HG02588 (cell line): ENCODE data around the gene QSOX1.
A peak's percentile ranks its signal among the peaks of the same experiment; 100 is the strongest.

Experiments used
- ATAC-seq: cut with Tn5 transposase; IDR thresholded peaks from one replicate; pipeline ENCODE4 v1.9.1; 2021; ENCODE audit warnings: mild to moderate bottlenecking, moderate library complexity; ENCODE audit not compliant: unreplicated experiment

The QSOX1 gene

DNA sequence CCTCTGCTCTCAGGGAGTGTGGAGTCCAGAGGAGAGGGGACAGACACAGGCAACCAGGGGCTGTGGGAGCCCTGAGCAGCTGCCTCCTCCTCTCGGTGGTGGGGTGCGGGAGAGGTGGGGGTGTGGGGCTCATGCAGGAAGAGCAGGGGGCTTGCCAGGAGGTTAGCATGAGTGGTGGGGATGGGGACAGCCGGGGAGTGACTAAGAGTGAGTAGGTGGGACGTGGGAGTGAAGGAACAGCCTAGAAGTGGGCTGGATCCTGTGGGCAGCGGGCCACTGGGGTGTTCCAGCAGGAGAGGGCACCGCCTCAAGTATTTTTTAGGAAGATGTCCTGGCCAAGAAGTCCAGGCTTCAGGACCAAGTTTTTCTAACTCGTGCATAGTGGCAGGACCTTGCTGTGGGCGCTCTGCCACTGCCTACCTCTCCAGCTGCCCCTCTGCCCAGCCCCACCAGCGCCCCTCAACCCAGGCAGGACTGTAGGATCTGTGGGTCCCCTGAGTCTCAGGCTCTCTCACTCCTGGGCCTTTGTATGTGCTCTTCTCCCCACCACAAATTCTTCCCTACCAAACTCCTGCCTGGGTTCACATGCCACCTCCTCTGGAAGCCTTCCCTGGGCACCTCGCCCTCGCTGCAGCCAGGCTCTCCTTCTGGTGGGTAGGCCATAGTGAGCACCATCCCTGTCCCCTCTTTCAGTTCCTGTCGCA lies 56.6 kb downstream of the QSOX1 start:
- ATAC-seq = no peak

DNA sequence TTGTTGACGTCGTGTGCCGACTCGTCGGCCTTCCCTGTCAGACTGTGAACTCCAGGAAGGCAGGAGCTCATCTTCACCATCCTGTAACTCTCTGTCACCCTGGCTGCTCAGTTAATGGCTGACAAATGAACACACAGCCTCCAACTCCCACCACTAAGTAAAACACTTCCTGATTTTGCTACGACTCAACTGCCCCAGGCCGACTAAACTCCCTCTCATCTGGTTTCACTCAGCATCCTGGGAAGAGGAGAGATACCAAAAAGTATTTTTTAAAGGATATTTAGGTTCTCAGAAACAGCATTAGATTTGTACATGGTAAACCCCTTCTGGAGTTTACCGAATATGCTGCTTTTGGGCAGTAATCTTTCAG lies 57.2 kb downstream of the QSOX1 start:
- no peak for ATAC-seq

DNA sequence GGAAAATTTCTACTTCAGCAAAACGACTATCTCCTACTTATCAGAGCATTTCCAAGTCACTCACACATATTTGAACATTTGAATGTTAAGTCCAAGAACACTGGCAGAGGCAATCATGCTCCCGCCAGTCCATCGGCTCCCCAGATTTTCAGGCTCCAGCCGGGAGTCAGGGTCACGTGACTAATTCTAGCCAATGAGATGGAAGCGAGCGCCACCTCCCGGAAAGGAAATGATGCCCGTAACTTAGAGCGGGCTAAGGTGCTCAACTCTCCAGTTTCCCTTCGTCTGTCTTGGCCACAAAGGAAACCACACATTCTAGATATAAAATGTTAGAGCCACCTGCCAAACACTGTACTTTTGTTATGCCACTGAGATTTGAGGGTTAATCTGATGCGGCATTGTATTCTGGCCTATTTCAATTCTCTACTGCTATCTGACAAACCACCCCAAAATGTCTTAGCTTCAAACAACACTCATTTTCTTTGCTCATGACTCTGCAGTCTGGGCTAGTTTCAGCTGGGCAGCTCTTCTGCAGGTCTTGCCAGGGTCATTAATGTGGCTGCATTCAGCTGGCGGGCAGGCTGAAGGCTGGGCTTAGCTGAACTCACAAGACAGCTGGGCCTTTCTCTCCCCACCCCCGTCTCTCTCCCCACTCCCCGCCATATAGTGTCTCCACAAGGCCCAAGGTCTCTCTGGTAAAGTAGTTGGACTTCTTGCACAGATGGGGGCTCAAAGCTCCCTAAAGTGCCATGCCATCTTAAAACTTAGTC lies 58.9 kb downstream of the QSOX1 start:
- ATAC-seq = peak; percentile 46

DNA sequence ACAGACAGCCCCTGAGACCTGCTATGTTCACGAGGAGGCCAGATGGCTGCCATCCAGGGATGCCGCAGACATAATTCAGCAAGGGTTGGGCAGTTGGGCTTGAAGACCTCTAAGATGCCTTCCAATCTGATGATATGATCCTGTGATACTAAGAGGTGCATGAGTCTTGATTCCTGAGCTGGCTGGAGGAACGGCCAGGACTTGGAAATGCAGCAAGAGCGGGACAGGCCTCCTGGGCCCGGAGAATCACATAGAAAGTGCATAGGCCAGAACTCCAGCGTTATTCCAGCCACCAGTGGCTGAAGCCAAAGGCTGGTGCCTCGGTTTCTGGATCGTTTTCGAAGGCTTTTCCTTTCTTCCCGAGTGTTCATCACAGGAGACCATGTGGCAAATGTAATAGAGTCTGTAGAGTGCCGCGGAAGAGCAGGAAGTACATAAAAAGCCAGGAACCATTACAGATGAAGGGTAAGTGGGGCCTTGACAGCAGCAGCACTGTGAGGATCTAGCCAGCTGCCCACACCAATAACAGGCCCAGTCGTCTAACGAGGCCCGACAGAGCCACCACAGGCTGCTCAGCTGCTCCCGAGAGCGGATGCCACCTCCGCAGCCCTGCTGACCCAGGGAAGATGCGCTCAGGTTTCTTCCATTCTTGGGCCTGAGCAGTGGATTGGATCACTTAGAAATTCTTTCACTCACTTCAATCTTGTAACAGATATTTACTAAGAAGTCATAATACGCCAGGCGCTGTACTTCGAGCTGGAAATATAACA lies 61.4 kb downstream of the QSOX1 start:
- ATAC-seq = no peak

DNA sequence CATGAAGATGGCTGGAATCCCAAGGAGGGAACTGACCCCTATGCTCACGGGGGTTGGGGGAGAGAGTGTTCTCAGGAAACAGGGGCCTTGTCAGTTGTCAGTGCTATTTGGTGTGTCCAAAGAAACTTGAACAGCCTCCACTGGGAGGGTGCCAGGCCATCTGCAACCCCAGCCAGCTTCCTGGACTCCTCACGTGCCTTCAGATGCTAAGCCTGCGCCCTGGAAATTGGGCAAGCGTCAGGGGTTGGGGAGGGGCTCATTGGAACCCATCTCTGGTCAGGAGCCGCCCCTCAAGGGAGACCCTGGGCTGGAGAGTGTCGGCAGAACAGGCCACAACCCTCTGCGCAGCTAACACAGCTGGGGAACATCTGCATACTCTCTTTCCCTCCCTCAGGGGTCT lies 62.3 kb downstream of the QSOX1 start:
- no peak for ATAC-seq

DNA sequence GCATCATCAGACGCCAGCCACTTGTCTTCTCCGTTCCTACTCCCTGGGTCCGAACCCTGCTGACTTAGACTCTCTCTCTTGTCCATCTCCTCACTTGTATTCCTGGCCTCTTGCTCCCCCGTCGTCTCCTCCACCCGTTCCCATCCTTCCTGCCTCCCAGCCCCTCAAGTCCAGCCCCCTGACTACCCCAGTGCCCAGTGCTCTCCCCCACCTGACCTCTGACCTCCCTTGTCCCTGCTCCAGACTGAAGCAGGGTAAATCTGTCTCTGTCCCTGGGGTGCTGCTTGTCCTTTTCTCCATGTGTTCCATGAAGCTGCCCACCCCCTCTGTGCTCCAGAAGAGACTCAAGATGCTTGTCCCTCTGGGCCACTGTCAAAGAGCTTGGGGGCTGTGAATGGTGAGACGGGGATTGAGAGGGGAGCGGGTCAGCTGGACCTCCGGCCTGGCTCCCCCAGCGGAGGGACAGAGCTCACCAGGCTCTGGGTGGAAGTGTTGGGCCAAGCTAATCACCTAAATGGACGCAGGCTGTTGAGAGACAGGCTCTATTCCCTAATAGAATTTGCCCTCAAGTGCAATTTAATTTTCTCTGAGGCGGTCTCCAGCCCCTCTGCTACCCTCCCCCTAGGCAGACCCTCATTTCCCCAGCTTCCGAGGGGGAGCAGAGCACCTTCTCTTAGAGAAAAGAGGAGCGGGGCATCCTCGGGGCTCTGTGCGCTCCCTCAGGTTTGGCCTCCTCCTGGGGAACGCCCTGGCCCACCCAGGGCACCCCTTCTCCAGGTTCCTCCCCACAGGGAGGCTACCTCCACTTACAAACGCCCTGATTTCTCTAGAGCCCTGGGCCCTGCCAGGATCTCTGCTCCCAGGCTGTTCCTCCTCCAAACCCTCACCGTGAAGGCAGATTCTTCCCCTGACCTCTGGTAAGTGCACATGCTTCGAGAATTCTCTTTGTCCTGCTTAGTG lies 64.4 kb downstream of the QSOX1 start:
- ATAC-seq = no peak

DNA sequence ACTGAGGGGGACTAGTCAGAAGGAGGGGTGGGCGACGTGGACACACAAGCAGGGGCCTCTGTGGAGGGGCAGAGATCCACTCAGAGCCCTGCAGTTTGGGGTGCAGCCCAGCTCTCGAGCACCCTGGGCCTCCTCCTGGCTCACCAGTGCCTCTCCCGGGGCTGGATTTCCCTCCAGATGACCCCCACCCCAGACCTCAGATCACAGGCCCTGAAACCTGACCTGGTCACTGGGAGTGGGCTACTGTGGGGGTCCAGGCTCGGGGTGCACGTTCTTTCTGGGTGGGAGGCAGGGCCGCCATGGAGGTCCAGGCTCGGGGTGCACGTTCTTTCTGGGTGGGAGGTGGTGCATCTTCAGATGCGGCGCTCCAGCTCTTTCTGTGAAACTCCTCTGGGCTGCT lies 65.1 kb downstream of the QSOX1 start:
- ATAC-seq = no peak

DNA sequence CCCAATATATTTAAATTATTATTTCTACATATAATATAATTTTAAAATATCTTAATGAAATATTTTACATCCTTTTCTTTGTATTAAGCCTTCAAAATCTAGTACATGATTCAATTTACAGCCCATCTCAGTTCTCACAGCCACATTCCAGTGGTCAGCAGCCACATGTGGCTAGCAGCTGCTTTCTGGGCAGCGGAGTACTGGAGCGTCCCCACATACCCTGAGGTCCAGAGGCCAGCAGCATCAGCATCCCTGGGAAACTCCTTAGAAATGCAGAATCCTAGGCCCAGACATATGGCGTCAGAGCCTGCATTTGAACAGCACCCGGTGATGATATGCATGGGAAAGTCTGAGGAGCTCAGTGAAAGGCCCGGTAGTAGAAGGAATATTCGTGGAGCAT lies 66.8 kb downstream of the QSOX1 start:
- no peak for ATAC-seq

DNA sequence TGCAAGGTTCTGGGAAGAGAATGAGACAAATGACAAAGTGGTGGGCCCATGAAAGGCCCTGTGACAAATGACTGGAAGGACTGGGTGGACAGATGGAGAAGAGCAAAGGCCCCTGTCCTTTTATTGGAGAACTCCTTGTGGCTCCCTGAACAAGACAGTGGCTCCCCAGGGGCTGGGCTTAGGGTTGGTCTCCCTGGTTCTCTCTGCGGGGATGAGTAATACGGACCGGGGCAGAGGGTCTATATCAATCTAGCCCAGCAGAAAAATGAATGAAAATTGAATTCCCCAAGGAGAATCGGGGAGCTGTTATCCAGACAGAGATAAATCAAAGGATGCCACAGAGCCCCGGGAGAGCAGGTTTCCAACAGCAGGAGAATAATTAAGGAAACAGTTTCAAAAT lies 70.2 kb downstream of the QSOX1 start:
- ATAC-seq = no peak

DNA sequence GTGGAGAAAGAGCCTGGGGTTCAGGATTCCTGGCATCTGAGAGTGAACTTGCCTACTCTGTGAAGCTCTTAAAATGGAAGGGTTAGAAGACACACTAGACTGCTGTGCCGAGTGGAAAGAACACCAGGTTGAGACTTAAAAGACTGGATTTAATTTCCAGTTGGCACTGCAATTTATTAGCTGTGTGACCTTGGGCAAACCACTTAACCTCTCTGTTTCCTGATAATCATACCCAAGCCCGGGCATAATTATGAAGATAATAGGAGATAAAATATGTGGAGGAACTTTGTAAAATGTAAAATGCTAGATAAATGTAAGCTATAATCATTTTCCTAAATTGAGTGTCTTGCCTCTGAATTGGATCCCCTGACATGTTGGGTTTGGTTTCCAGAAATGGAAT lies 70.7 kb downstream of the QSOX1 start:
- no peak for ATAC-seq

DNA sequence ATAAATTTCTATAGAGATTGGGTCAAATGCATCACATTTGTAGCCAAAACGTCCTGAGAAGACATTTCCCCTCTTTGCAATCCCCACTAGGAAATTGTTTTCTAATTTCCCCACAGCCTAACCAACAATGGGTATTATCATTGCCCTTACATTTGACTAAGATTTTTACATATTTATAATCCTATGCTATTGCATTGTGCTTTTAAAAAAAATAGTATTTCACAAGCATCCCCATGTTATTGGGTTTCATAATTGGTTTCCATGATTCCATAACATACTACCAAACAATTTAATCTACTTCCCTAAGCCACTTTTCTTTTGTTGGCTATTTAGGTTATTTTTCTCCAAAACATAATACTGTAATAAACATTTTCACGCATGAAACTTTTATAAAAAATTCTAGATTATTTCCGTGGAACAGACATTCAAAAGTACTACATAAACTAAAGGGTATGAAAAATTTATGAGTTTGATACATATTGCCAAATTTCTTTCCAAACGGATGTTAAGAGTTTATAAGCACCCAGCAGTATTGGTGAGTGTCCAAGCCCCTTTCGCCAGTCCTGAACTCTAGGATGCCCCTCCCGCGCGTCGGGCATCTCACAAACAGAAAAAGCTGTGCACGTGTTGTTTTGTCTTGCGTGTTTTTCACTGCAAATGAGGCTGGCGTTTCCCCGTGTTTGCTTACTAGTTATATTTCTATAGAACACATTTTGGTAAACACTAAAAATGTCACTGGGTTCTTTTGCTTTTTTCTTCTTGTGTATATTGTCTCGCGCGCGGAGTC lies 73.4 kb downstream of the QSOX1 start:
- no peak for ATAC-seq

DNA sequence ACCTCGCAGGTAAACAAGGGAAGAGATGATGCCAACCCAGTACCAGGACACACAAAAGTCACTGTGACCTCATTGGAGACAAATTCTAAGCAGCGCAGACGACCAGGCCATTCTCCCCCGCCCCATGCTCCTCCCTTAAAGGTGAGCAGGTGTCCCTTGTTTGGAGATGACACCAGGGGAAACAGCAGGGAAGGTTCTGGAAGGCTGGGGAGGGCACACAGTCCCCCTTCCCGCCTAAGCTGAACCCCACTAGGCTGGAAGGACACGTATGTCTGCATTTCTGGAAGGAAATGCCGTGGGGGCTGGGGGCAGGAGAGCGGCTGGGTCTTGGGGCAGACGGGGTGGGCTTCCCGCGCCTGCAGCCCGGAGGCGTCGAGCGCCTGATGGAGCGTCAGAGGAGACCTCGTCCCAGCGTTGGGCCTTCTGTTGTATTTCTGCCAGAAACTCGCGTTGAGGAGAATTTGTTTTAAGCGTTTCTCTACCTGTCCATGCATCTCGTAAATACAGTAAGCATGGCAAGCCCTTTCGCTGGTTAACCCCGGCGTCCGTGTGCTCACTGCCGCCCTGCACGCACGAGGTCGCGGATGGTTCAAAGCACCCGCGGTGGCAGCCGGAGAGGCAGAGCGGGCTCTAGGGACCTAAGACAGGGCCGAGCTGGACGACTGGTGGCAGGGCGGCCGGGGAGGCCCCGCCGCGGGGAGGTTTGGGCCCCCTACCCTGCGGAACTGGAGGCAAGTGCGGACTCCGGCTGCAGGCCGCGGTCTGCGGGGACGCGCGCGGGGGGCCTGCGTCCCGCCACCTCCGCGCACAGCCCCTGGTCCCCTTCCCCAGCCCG lies 74.2 kb downstream of the QSOX1 start:
- peak; percentile 8 for ATAC-seq

DNA sequence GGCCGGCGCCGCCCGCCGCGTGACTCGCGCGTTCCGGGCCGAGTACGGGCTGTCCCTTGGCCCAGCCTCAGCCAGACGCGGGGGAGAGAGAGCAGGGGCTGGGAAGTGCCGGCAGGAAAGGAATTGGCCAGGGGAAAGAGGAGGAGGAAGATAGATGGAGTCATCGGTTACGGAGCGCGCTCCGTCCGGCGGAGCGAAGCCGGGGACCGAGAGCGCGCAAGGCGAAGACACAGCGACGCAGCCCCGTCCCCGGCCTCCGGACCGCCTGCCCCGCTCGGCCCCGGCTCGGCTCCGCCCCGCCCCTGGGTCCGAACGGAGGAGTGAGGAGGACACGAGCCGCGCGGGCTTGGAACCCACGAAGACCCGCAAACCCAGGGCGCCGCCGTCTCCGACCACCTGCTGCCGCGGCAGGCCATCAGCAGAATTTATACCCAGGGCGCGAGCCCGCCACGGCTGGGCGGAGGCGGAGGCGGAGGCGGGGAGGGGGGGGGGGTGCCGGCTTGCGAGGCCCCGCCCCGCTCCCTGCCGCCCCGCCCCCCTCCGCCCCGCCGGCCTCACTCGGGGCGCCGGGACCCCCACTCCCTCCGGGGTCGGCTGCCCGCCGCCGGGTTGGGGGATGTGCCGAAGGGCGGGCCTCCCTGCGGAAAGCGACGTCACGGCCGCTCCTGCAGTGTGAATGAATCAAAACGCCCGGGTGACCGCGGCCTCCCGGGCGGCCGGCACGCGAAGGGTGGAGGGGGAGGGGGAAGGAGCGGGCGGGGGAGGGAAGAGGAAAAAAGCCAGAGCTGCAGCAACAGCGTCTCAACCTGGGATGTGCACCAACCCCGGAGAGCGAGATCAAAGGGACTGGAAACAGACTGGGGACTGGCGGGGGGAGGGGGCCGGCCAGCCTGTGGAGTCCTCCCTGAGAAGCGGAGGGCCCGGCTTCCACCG lies 75.1 kb downstream of the QSOX1 start, which contains the start of gene LHX4:
Gene LHX4, plus strand, starts transcription at position 782 of the 933 bp plus-strand sequence. CDS start 266 bp downstream, outside the sequence.
- peak; percentile 36 for ATAC-seq

DNA sequence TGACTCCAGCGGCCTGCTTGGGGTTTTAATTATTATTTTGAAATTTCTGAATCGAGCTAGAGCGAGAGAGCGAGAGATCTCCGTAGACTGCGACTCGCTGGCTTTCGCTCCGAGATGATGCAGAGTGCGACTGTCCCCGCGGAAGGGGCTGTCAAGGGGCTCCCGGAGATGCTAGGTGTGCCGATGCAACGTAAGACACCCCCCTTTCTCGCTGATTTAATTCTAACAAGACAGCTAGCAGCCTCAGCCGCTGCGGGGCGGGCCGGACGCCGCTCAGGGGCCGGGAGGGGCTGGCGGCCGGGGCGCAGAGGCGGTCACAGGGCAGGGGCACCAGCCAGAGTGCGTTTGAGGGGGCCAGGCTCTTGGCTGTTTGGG lies 75.7 kb downstream of the QSOX1 start:
- no peak for ATAC-seq

DNA sequence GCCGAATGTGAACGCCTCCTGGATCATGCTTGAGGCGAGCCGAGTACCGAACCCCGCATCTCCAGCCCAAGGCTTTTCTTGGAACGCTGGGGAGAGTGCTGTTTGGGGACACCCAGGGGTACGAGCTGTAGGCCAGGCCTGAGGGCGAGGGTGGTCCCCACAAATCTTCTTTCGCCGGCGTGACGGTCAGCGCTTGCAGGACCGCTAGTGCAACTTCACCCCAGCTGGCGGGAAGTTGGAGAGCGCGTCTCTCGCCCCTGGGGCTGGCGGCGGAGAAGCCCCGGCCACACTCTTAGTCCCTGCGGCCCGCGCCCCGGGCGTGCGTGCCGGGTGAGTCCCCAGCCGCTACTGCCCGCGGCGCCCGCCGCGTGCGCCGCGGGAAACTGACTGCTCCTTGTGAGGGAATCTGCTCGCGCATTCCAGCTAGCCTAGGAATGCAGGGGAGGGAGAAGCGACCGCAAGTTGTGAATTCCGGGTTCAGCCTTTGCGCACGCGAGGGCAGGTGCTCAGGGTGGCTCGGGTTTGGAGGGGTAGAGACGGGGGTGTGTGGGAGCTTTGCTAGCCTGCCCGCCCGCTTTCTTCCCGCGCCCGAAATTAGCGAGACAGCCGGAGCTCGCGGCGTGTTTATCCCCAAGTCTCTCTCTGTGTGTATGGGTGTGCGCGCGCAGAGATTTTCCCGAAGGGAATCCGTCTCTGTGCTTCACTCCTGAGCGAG lies 76.3 kb downstream of the QSOX1 start:
- no peak for ATAC-seq

DNA sequence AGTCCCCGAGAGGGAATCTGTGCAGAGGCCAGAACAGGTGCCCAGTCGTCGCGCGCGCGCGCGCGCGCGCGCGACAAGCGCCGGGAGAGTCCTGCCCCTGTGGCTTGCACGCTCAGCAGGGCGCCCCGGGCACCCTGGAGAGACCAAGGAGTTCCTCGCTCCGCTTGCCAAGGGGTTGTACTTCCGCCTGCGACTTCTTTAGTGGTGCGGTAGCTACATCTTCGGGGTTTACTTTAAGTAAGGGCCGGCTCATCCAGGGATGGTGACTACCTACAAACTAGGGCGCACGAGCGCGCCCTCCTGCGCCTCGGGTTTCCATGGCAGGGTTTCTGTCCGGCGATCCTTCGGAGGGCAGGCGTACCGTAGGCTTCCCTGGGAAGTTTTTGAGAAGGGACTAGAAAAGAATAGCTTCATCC lies 76.8 kb downstream of the QSOX1 start:
- ATAC-seq = no peak

DNA sequence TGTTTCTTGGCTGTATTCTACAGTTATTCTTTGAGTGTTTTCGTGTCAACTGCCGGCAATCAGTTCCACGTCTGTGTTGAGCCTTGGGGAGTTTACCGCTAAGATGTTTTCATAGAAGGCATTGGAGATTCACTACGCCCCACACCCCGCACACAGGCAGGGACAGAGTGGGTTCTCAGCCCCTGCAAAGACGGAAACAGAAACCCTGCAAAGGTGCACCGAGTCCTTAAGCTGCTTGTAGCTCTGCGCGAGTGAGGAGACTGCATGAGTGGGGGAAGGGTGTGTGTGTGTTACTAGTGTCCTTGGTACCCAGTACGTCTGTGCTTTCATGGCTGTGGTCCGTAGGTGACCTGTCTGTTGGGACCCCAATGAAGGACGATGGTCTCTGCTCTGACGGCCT lies 77.3 kb downstream of the QSOX1 start:
- ATAC-seq = no peak
